PFSK-1 (cell line): ENCODE results near the gene COL18A1.

Source experiments
- FOXP2 ChIP-seq: optimal IDR thresholded peaks from 2 replicates; pipeline ENCODE3; 2011; ENCODE audit warnings: borderline replicate concordance, control low read depth, inconsistent platforms; ENCODE audit not compliant: insufficient read depth; ENCODE audit errors: extremely low read length, extremely low read depth
- POLR2AphosphoS5 ChIP-seq: IDR thresholded peaks from 2 replicates; pipeline ENCODE4 v1.6.1; 2012; ENCODE audit warnings: low read depth, mild to moderate bottlenecking, control low read depth, low read length, moderate library complexity
- REST ChIP-seq, 2 experiments: IDR thresholded peaks; 2 replicates each; pipeline versions ENCODE4 v1.6.1 to v1.8.0; 2011 to 2012; ENCODE audit warnings: low read depth in 2 of 2, low read length in 2 of 2, control low read depth in 1 of 2, inconsistent platforms in 1 of 2, mild to moderate bottlenecking in 1 of 2, moderate library complexity in 1 of 2; ENCODE audit not compliant: insufficient read depth in 1 of 2
- SIN3A ChIP-seq: IDR thresholded peaks from 2 replicates; pipeline ENCODE4 v1.6.1; 2012; ENCODE audit warnings: mild to moderate bottlenecking, low read length, moderate library complexity, borderline replicate concordance; ENCODE audit not compliant: insufficient read depth
- TAF1 ChIP-seq: IDR thresholded peaks from 2 replicates; pipeline ENCODE4 v1.6.1; 2012; ENCODE audit warnings: low read length, control low read depth, borderline replicate concordance; ENCODE audit not compliant: insufficient read depth

COL18A1 gene

DNA sequence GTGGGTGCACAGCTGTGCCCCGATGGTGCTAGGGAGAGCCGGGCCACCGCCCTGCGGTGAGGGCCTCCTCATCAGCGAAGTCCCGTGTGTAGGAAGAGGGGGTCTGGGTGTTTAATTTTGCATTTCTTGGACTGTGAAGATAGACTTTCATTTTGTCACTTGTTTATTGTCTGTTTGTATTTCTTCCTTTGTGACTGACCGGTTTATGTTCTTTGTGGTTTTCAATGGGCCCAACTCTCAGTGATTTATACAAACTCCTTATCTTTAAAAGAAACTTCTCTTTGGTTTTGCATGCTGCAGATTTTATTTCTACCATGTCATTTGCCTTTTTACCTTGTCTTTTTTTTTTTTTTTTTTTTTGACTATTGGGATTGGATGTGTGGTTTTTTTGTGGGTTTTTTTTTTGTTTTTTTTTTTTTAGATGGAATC, 65.1 kb downstream of the COL18A1 start:
- TF ChIP-seq SIN3A (no peak), REST (IDR thresholded peaks at IDR 0.05; ENCODE audit: insufficient read depth in 1 of 2, low read depth in 2 of 2, low read length in 2 of 2) (no peak), TAF1 (no peak), POLR2AphosphoS5 (no peak), FOXP2 (no peak)

DNA sequence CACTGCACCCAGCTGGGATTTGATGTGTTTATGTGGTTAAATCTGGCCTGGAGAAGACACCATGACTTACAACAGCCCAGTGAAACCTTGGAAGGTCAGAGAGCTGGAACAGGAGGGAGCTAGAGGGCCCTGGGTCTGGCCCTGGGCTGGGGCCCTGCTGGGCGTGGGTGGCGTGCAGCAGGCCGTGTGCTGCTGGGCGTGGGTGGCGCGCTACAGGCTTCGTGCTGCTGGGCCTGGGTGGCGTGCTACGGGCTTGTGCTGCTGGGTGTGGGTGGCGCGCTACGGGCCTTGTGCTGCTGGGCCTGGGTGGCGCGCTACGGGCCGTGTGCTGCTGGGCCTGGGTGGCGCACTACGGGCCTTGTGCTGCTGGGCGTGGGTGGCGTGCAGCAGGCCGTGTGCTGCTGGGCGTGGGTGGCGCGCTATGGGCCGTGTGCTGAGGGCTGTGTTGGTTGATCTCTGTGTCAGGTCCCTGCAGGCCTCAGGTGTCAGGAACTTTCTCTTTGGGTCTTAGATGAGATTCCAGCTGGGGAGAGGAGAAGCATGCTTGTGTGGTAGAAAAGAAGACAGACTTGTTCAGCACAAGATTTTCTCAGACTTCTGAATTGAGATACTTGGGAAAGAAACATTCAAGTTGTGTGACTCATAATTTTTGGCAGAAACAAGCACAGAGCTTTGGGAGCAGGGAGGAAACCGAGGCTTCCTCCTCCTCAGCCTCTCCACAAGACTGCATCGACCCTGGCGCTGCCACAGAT, 66.0 kb downstream of the COL18A1 start:
- TF ChIP-seq POLR2AphosphoS5, result no peak
- TF ChIP-seq REST (IDR thresholded peaks at IDR 0.05; ENCODE audit: insufficient read depth in 1 of 2, low read depth in 2 of 2, low read length in 2 of 2), result no peak
- no peak for TF ChIP-seq FOXP2
- TF ChIP-seq SIN3A, result no peak
- no peak for TF ChIP-seq TAF1

- TF ChIP-seq REST (IDR thresholded peaks at IDR 0.05; ENCODE audit: insufficient read depth in 1 of 2, low read depth in 2 of 2, low read length in 2 of 2) (no peak), SIN3A (peak; percentile 28; the same call in 1 of the 2 replicates)
Measured at GRCh38 chr21:45471525-45472221, 66.7 kb downstream of the COL18A1 start.

- TF ChIP-seq REST (IDR thresholded peaks at IDR 0.05; ENCODE audit: insufficient read depth in 1 of 2, low read depth in 2 of 2, low read length in 2 of 2), result no peak
- TF ChIP-seq POLR2AphosphoS5, result no peak
- no peak for TF ChIP-seq SIN3A
Measured at GRCh38 chr21:45472445-45473365, 67.7 kb downstream of the COL18A1 start.
